Thyroid gland (tissue), 4 donors: ENCODE data around the gene UGT1A5. TPM values are rescaled to one million over a fixed set of nuclear protein-coding genes. Genes with fewer than 3 reads are reported as not detected.

Experiments used
- DNase-seq, 2 donors: peaks; one replicate each; pipeline ENCODE4 v3.0.0-alpha.2; 2019
- H3K27ac ChIP-seq, 3 donors: fragments of 200-600 bp; sonication (generic); 1 replicate in 2 of 3; 2 replicates in 1 of 3; pipeline ENCODE4 v1.5.1; 2016 to 2019; ENCODE audit warnings: mild to moderate bottlenecking in 1 of 3, moderate library complexity in 1 of 3
- H3K27me3 ChIP-seq: fragments of 200-600 bp; sonication (generic); one replicate; pipeline ENCODE4 v1.5.1; 2019
- H3K36me3 ChIP-seq, 2 donors: fragments of 200-600 bp; sonication (generic); one replicate each; pipeline ENCODE4 v1.5.1; 2016 to 2019
- H3K4me1 ChIP-seq, 2 donors: fragments of 200-600 bp; sonication (generic); one replicate each; pipeline ENCODE4 v1.5.1; 2017 to 2019
- H3K4me3 ChIP-seq, 3 donors: fragments of 200-600 bp; sonication (generic); replicated peaks in 1 of 3; 1 replicate in 2 of 3; 2 replicates in 1 of 3; pipeline ENCODE4 v1.5.1; 2016; ENCODE audit warnings: mild to moderate bottlenecking in 1 of 3
- H3K9me3 ChIP-seq: fragments of 200-600 bp; sonication (generic); one replicate; pipeline ENCODE4 v1.5.1; 2017
- CTCF ChIP-seq, 6 experiments: fragments of 200-600 bp in 3 of 6; fragments of 450-650 bp in 3 of 6; sonication (generic) in 3 of 6; IDR thresholded peaks; one replicate each; pipeline ENCODE4 v1.5.1; 2016 to 2019; ENCODE audit warnings: antibody characterized with exemption in 6 of 6, mild to moderate bottlenecking in 2 of 6, inconsistent platforms in 1 of 6, moderate library complexity in 1 of 6
- POLR2A ChIP-seq, 2 donors: fragments of 450-650 bp; IDR thresholded peaks; one replicate each; pipeline ENCODE4 v1.6.1; 2017; ENCODE audit warnings: antibody characterized with exemption in 2 of 2, mild to moderate bottlenecking in 2 of 2, moderate library complexity in 1 of 2
- WGBS, 2 donors: methylation state at CpG; one replicate each; pipeline ENCODE4 v1.1.5; 2017; 5-methylcytosine and 5-hydroxymethylcytosine counted together
- intact Hi-C: fragments of 100-400 bp; cut with DNase I; formaldehyde crosslinking; loops from one replicate; pipeline ENCODE4 v1.15.1; 2023
- total RNA-seq, 4 donors: library from RNA; depleted of rRNA; stranded (reverse); fragments of >200 nt; gene quantifications; one replicate each; pipeline ENCODE4 v1.2.3, GENCODE V29; 2016

Gene UGT1A5
- total RNA-seq, 4 donors from 2014 or later = 0.89 to 2.9 (median 1.3) TPM

- Histone ChIP-seq H3K9me3 (no peaks in the 10 kb centered on the region), H3K27ac (no peak overlapping the region), H3K4me1 (no peaks in the 10 kb centered on the region), H3K36me3 (no peaks in the 10 kb centered on the region), H3K27me3 (no peaks in the 10 kb centered on the region), H3K4me3 (no peak overlapping the region)
- 74 to 90% methylated on average over 3 of the region's 3 CpGs for WGBS, 2 donors
- no peak for DNase-seq
- intact Hi-C loops = no loop called here
- no peak for TF ChIP-seq POLR2A (IDR thresholded peaks at IDR 0.05)
- TF ChIP-seq CTCF (IDR thresholded peaks at IDR 0.05) = no peak
Observed at GRCh38 chr2:233672886-233673285, 39.8 kb upstream of the UGT1A5 start.

- TF ChIP-seq CTCF (IDR thresholded peaks at IDR 0.05) (no peak), POLR2A (IDR thresholded peaks at IDR 0.05) (no peak)
- Histone ChIP-seq H3K4me3 (no peak overlapping the region), H3K9me3 (no peaks in the 10 kb centered on the region), H3K27ac (no peak overlapping the region), H3K36me3 (no peaks in the 10 kb centered on the region), H3K4me1 (no peaks in the 10 kb centered on the region), H3K27me3 (no peaks in the 10 kb centered on the region)
- no peak for DNase-seq
- intact Hi-C loops = no loop called here
Observed at GRCh38 chr2:233673896-233674295, 38.8 kb upstream of the UGT1A5 start.

DNA sequence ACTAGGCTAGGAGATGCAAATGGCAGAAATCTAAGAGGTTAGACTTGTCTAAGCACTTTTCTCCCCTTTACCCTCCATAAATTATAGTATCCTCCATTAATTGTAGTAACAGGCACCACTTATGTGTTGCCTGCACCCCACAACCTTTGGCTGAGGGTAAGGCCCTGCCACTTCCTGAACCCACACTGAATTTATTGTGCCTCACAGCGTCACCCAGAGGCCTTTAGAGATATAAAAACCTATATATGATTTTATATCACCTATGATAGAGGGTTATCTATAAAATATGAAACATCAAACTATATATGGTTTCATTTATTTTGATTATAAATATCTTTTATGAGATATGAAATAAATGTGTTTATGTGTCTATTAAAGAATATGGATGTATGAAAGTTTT is 38.4 kb upstream of the UGT1A5 start:
- TF ChIP-seq POLR2A (IDR thresholded peaks at IDR 0.05) (no peak), CTCF (IDR thresholded peaks at IDR 0.05) (no peak)
- no peaks in the 10 kb centered on the region for H3K27me3 ChIP-seq
- intact Hi-C loops = no loop called here
- no peaks in the 10 kb centered on the region for H3K9me3 ChIP-seq
- H3K27ac ChIP-seq = no peak overlapping the region
- no peaks in the 10 kb centered on the region for H3K4me1 ChIP-seq
- no peaks in the 10 kb centered on the region for H3K36me3 ChIP-seq
- no peak overlapping the region for H3K4me3 ChIP-seq
- DNase-seq = no peak
- 68 to 73% methylated on average over 1 of the region's 1 CpG for WGBS, 2 donors

GRCh38 chr2:233674995-233675394 is 37.7 kb upstream of the UGT1A5 start:
- H3K9me3 ChIP-seq = no peaks in the 10 kb centered on the region
- no peak overlapping the region for H3K4me3 ChIP-seq
- no peak for DNase-seq
- no peaks in the 10 kb centered on the region for H3K36me3 ChIP-seq
- H3K27me3 ChIP-seq = no peaks in the 10 kb centered on the region
- no peaks in the 10 kb centered on the region for H3K4me1 ChIP-seq
- intact Hi-C loops = no loop called here
- 46 to 55% methylated on average over 4 of the region's 4 CpGs for WGBS, 2 donors
- no peak overlapping the region for H3K27ac ChIP-seq
- TF ChIP-seq CTCF (IDR thresholded peaks at IDR 0.05) = no peak
- no peak for TF ChIP-seq POLR2A (IDR thresholded peaks at IDR 0.05)

DNA sequence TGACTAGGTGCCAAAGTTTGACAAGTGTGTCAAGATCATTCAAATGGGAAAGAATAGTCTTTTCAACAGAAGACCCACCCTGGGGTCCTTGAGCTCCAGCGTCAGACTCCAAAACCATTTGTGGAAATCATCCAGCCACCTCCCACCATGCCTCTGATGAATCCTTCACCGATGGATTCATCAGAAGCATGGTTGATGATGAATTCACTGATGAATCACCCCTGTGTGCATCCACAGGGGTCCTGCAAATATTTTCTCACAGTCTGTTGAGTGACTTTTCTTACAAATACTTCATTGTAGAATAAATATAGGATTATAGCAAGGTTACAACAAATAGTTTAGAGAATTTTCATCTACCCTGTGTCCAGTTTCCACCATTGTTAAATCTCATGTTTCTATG is 36.7 kb upstream of the UGT1A5 start:
- H3K27me3 ChIP-seq = no peaks in the 10 kb centered on the region
- no peak for TF ChIP-seq POLR2A (IDR thresholded peaks at IDR 0.05)
- TF ChIP-seq CTCF (IDR thresholded peaks at IDR 0.05) = no peak
- no peaks in the 10 kb centered on the region for H3K9me3 ChIP-seq
- no peaks in the 10 kb centered on the region for H3K4me1 ChIP-seq
- no peak overlapping the region for H3K4me3 ChIP-seq
- WGBS, 2 donors = 78 to 88% methylated on average over 2 of the region's 2 CpGs
- intact Hi-C loops = no loop called here
- H3K27ac ChIP-seq = no peak overlapping the region
- no peak for DNase-seq
- no peaks in the 10 kb centered on the region for H3K36me3 ChIP-seq
